ENCODE measurements around the gene NAALADL2.

- TF ChIP-seq, protein P1, sequence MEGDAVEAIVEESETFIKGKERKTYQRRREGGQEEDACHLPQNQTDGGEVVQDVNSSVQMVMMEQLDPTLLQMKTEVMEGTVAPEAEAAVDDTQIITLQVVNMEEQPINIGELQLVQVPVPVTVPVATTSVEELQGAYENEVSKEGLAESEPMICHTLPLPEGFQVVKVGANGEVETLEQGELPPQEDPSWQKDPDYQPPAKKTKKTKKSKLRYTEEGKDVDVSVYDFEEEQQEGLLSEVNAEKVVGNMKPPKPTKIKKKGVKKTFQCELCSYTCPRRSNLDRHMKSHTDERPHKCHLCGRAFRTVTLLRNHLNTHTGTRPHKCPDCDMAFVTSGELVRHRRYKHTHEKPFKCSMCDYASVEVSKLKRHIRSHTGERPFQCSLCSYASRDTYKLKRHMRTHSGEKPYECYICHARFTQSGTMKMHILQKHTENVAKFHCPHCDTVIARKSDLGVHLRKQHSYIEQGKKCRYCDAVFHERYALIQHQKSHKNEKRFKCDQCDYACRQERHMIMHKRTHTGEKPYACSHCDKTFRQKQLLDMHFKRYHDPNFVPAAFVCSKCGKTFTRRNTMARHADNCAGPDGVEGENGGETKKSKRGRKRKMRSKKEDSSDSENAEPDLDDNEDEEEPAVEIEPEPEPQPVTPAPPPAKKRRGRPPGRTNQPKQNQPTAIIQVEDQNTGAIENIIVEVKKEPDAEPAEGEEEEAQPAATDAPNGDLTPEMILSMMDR (IDR thresholded peaks at IDR 0.05) = no peak
- no peak for TF ChIP-seq POLR2AphosphoS5 (IDR thresholded peaks at IDR 0.05; ENCODE audit: low read depth, low read length)
- TF ChIP-seq SIN3A (IDR thresholded peaks at IDR 0.05; ENCODE audit: borderline replicate concordance, insufficient read depth, low read depth, low read length) = no peak
These were observed 499.8 kb downstream of the NAALADL2 start for GRCh38 chr3:175358935-175359334.
